H9 (cell line): ENCODE results near the gene SNRPA1. TPM values are rescaled to one million over a fixed set of nuclear protein-coding genes. Genes with fewer than 3 reads are reported as not detected.

Experiments used
- DNase-seq: peaks from one replicate; pipeline ENCODE4 v3.0.0-alpha.2; 2017
- H2AFZ ChIP-seq: one replicate; pipeline ENCODE4 v1.6.1; 2013; ENCODE audit warnings: mild to moderate bottlenecking, low read length, control low read depth, moderate library complexity
- H2AK5ac ChIP-seq: 2 replicates; pipeline ENCODE4 v1.6.1; 2013; ENCODE audit warnings: low read length, control low read depth, mixed read lengths; ENCODE audit not compliant: insufficient read length
- H2BK120ac ChIP-seq: one replicate; pipeline ENCODE4 v1.6.1; 2013; ENCODE audit warnings: low read depth, mild to moderate bottlenecking, low read length, control low read depth, inconsistent platforms; ENCODE audit not compliant: poor library complexity, severe bottlenecking
- H2BK12ac ChIP-seq: 2 replicates; pipeline ENCODE4 v1.6.1; 2013; ENCODE audit warnings: low read length, control low read depth, mixed read lengths, low read depth; ENCODE audit not compliant: insufficient read length
- H2BK15ac ChIP-seq: 2 replicates; pipeline ENCODE4 v1.6.1; 2013; ENCODE audit warnings: low read depth, low read length, control low read depth
- H2BK20ac ChIP-seq: one replicate; pipeline ENCODE4 v1.6.1; 2013; ENCODE audit warnings: low read depth, mild to moderate bottlenecking, low read length, control low read depth, inconsistent platforms; ENCODE audit not compliant: poor library complexity, severe bottlenecking
- H2BK5ac ChIP-seq: 2 replicates; pipeline ENCODE4 v1.6.1; 2013; ENCODE audit warnings: low read length, control low read depth, mixed read lengths; ENCODE audit not compliant: insufficient read length
- H3K14ac ChIP-seq: 2 replicates; pipeline ENCODE4 v1.6.1; 2013; ENCODE audit warnings: low read length, control low read depth; ENCODE audit not compliant: insufficient read depth
- H3K18ac ChIP-seq: 2 replicates; pipeline ENCODE4 v1.6.1; 2013; ENCODE audit warnings: low read depth, mild to moderate bottlenecking, mixed read lengths, low read length, control low read depth; ENCODE audit not compliant: insufficient read length
- H3K23ac ChIP-seq: 2 replicates; pipeline ENCODE4 v1.6.1; 2013; ENCODE audit warnings: low read length, control low read depth, mixed read lengths, low read depth; ENCODE audit not compliant: insufficient read length
- H3K23me2 ChIP-seq: 2 replicates; pipeline ENCODE4 v1.6.1; 2013; ENCODE audit warnings: low read depth, mild to moderate bottlenecking, mixed read lengths, low read length, control low read depth; ENCODE audit not compliant: insufficient read length, poor library complexity, severe bottlenecking
- H3K27ac ChIP-seq: 2 replicates; pipeline ENCODE4 v1.5.1; 2013; ENCODE audit warnings: low read length, control low read depth, mixed read lengths, low read depth; ENCODE audit not compliant: insufficient read length
- H3K27me3 ChIP-seq: 2 replicates; pipeline ENCODE4 v1.6.1; 2013; ENCODE audit warnings: low read length, control low read depth, inconsistent platforms; ENCODE audit not compliant: insufficient read depth
- H3K4ac ChIP-seq: 2 replicates; pipeline ENCODE4 v1.6.1; 2013; ENCODE audit warnings: low read depth, mild to moderate bottlenecking, control low read depth, inconsistent platforms, low read length, moderate library complexity
- H3K4me1 ChIP-seq: 2 replicates; pipeline ENCODE4 v1.6.1; 2013; ENCODE audit warnings: low read length, control low read depth, inconsistent platforms; ENCODE audit not compliant: insufficient read depth
- H3K4me2 ChIP-seq: 2 replicates; pipeline ENCODE4 v1.6.1; 2013; ENCODE audit warnings: low read length, control low read depth, mixed read lengths; ENCODE audit not compliant: insufficient read length, insufficient read depth
- H3K56ac ChIP-seq: 2 replicates; pipeline ENCODE4 v1.6.1; 2013; ENCODE audit warnings: low read depth, mild to moderate bottlenecking, mixed read lengths, low read length, control low read depth; ENCODE audit not compliant: insufficient read length
- H3K79me1 ChIP-seq: 2 replicates; pipeline ENCODE4 v1.6.1; 2013; ENCODE audit warnings: low read depth, mild to moderate bottlenecking, moderate library complexity, low read length, control low read depth, inconsistent platforms; ENCODE audit not compliant: insufficient read depth, poor library complexity, severe bottlenecking
- H3K79me2 ChIP-seq: 2 replicates; pipeline ENCODE4 v1.6.1; 2013; ENCODE audit warnings: low read length, control low read depth, inconsistent platforms; ENCODE audit not compliant: insufficient read depth
- H3K9ac ChIP-seq: 2 replicates; pipeline ENCODE4 v1.6.1; 2013; ENCODE audit warnings: low read length, control low read depth, mixed read lengths; ENCODE audit not compliant: insufficient read length; ENCODE audit errors: extremely low read depth
- H3K9me3 ChIP-seq: one replicate; pipeline ENCODE4 v1.6.1; 2013; ENCODE audit warnings: low read depth, low read length, inconsistent platforms; ENCODE audit not compliant: control insufficient read depth
- H3T11ph ChIP-seq: one replicate; pipeline ENCODE4 v1.6.1; 2013; ENCODE audit warnings: mild to moderate bottlenecking, low read length, control low read depth, inconsistent platforms
- H4K20me1 ChIP-seq: one replicate; pipeline ENCODE4 v1.6.1; 2013; ENCODE audit not compliant: control insufficient read depth, insufficient read length, insufficient read depth
- H4K5ac ChIP-seq: 2 replicates; pipeline ENCODE4 v1.6.1; 2013; ENCODE audit warnings: low read depth, mild to moderate bottlenecking, mixed read lengths, low read length, control low read depth; ENCODE audit not compliant: insufficient read length
- H4K8ac ChIP-seq: replicated peaks from 2 replicates; pipeline ENCODE4 v1.6.1; 2013; ENCODE audit warnings: low read length, control low read depth, mixed read lengths, low read depth; ENCODE audit not compliant: insufficient read length
- H4K91ac ChIP-seq: 2 replicates; pipeline ENCODE4 v1.6.1; 2013; ENCODE audit warnings: low read depth, mild to moderate bottlenecking, moderate library complexity, mixed read lengths, low read length, control low read depth; ENCODE audit not compliant: insufficient read length
- H3K27ac Mint-ChIP-seq, 3 experiments: 2 replicates in 2 of 3; 3 replicates in 1 of 3; pipeline ENCODE4 v1.8.0; 2020 to 2021; ENCODE audit warnings: mixed read lengths in 3 of 3, mild to moderate bottlenecking in 1 of 3, moderate library complexity in 1 of 3
- H3K27me3 Mint-ChIP-seq: 2 replicates; pipeline ENCODE4 v1.8.0; 2021; ENCODE audit warnings: low read depth, mild to moderate bottlenecking, moderate library complexity, mixed read lengths
- H3K36me3 Mint-ChIP-seq, 3 experiments: 2 replicates in 2 of 3; 3 replicates in 1 of 3; pipeline ENCODE4 v1.8.0; 2020 to 2021; ENCODE audit warnings: low read depth in 3 of 3, mixed read lengths in 3 of 3; ENCODE audit not compliant: insufficient read depth in 1 of 3
- H3K4me1 Mint-ChIP-seq, 2 experiments: 2 replicates each; pipeline ENCODE4 v1.8.0; 2020; ENCODE audit warnings: mixed read lengths in 2 of 2
- H3K4me3 Mint-ChIP-seq, 2 experiments: 2 replicates in 1 of 2; 3 replicates in 1 of 2; pipeline ENCODE4 v1.8.0; 2020 to 2021; ENCODE audit warnings: mild to moderate bottlenecking in 2 of 2, mixed read lengths in 2 of 2, moderate library complexity in 1 of 2
- H3K9me3 Mint-ChIP-seq, 2 experiments: 2 replicates in 1 of 2; 3 replicates in 1 of 2; pipeline ENCODE4 v1.8.0; 2020; ENCODE audit warnings: mild to moderate bottlenecking in 2 of 2, mixed read lengths in 2 of 2, moderate library complexity in 1 of 2
- CTCF ChIP-seq: fragments of 200-600 bp; sonication (generic); conservative IDR thresholded peaks from 3 replicates; pipeline ENCODE4 v1.8.0; 2021; ENCODE audit warnings: antibody characterized with exemption, mild to moderate bottlenecking
- whole genome bisulfite sequencing: extraction: QIAGEN DNeasy Blood & Tissue Kit; methylation state at CpG from one replicate; pipeline ENCODE4 v1.1.7; 2013; ENCODE audit warnings: missing lambda C conversion rate, low lambda C conversion rate, mixed read lengths; ENCODE audit not compliant: insufficient read length; ENCODE audit errors: extremely low coverage; 5-methylcytosine and 5-hydroxymethylcytosine counted together
- total RNA-seq: library from RNA; stranded (reverse); gene quantifications from 2 replicates; pipeline ENCODE4 v1.2.1, GENCODE V29; 2021

The SNRPA1 gene
- total RNA-seq, 1 experiment from 2014 or later, result 145 TPM

GRCh38 chr15:101305820-101306255 is 10.8 kb upstream of the SNRPA1 start:
- Histone ChIP-seq H3K9ac (no peak overlapping the region), H4K8ac (no peak overlapping the region), H3K4ac (no peak overlapping the region), H3K79me2 (no peaks in the 10 kb centered on the region), H3K14ac (no peak overlapping the region), H4K20me1 (no peaks in the 10 kb centered on the region), H3K18ac (no peak overlapping the region), H4K5ac (no peak overlapping the region), H3K9me3 (no peaks in the 10 kb centered on the region), H3K23me2 (no peaks in the 10 kb centered on the region), H2BK12ac (no peak overlapping the region), H3K23ac (no peak overlapping the region), H3K79me1 (no peaks in the 10 kb centered on the region), H3T11ph (no peak overlapping the region), H4K91ac (no peak overlapping the region), H2AFZ (no peak overlapping the region), H3K4me2 (no peak overlapping the region), H2BK5ac (no peak overlapping the region), H2BK120ac (no peak overlapping the region), H2BK15ac (no peak overlapping the region), H3K4me1 (no peaks in the 10 kb centered on the region), H3K27me3 (no peaks in the 10 kb centered on the region), H2AK5ac (no peak overlapping the region), H3K56ac (no peak overlapping the region), H2BK20ac (no peak overlapping the region), H3K27ac (no peak overlapping the region)
- no peaks in the 10 kb centered on the region for H3K36me3 Mint-ChIP-seq
- H3K9me3 Mint-ChIP-seq, result no peaks in the 10 kb centered on the region
- no peak for DNase-seq
- H3K27me3 Mint-ChIP-seq, result no peaks in the 10 kb centered on the region
- peaks cover 0 to 4% of the 10 kb centered on the region in 2 experiments; a peak in 1 of 4 replicates for H3K4me1 Mint-ChIP-seq
- TF ChIP-seq CTCF, result no peak
- no peak overlapping the region for H3K4me3 Mint-ChIP-seq
- no CpG with 5 or more reads among the region's 8 CpGs for WGBS
- H3K27ac Mint-ChIP-seq, result no peak overlapping the region
